ENCODE data around the gene MAPK1.

Gene MAPK1

DNA sequence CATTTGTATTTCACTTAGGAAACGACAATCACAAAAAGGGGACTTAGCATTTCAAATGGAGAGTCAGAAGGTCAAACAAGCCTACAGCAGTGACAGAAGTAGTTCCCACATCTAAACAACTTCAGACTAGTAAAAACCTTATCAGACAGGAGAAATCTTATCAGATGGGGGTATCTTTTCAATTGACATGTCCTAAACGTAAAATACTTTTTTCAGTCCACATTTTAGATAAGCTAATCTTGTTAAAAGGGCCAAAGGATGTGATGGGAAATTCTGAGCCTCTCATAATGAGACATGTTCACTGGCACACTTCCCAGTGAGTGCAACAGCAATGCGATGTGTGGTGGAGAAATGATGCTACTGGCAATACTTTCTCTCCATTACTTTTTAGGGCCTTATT, 2.4 kb downstream of the MAPK1 start:
- H3K36me3 ChIP-seq (ENCODE audit: insufficient read depth, insufficient read length, low read length): peaks cover 7% of the 10 kb centered on the region
- DNase-seq (ENCODE audit: low read depth, low spot score): no peak
- H3K4me1 ChIP-seq (ENCODE audit: insufficient read depth, insufficient read length): peaks cover 3% of the 10 kb centered on the region
- no peak overlapping the region for H3K9ac ChIP-seq (ENCODE audit: insufficient read length, low read depth)
- no peak for TF ChIP-seq YY1 (IDR thresholded peaks at IDR 0.05; ENCODE audit: insufficient read depth, insufficient read length)
- no peak for TF ChIP-seq ZNF274 (IDR thresholded peaks at IDR 0.05; ENCODE audit: low read depth, low read length)
- TF ChIP-seq SUZ12 (IDR thresholded peaks at IDR 0.05; ENCODE audit: extremely low read depth, insufficient read depth, insufficient read length): no peak
- no peaks in the 10 kb centered on the region for H3K27me3 ChIP-seq (ENCODE audit: insufficient read depth, insufficient read length)
- no peak overlapping the region for H3K4me3 ChIP-seq (ENCODE audit: insufficient read length, low read depth)
- H3K9me3 ChIP-seq (ENCODE audit: insufficient read depth, low read length): no peaks in the 10 kb centered on the region

DNA sequence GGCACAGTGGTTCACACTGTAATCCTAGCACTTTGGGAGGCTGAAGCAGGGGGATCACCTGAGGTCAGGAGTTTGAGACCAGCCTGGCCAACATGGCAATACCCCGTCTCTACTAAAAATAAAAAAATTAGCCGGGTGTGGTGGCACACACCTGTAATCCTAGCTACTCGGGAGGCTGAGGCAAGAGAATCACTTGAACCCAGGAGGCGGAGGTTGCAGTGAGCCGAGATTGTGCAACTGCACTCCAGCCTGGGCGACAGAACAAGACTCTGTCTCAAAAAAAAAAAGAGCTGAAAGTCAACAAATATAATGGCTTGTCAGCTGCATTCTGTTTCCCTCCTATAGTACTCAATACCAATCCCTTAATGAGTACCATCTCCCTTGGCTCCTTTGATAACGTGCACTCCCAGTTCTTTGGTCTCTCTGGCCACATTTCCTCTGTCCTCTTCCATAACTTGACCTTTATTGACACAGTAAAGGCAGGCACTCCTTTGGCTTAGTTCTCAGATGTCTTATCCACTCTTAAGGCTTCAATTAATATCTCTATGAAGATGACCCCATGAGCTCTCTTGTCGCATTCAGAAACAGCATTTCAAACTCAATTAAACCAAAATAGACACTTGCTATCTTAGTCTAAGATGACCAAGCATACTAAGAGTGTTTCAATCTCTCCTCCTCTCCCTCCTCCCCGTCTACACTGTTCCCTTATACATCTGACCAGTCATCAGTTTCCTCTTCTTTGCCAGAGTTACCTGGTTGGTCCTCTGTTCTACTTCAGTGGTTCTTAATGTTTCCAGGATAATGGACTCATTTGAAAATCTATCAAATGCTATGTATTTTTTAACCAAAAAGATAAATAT, 4.8 kb downstream of the MAPK1 start:
- H3K9ac ChIP-seq (ENCODE audit: insufficient read length, low read depth): no peak overlapping the region
- TF ChIP-seq YY1 (IDR thresholded peaks at IDR 0.05; ENCODE audit: insufficient read depth, insufficient read length): no peak
- no peak for TF ChIP-seq ZNF274 (IDR thresholded peaks at IDR 0.05; ENCODE audit: low read depth, low read length)
- TF ChIP-seq SUZ12 (IDR thresholded peaks at IDR 0.05; ENCODE audit: extremely low read depth, insufficient read depth, insufficient read length): no peak
- no peaks in the 10 kb centered on the region for H3K9me3 ChIP-seq (ENCODE audit: insufficient read depth, low read length)
- no peak overlapping the region for H3K4me3 ChIP-seq (ENCODE audit: insufficient read length, low read depth)
- DNase-seq (ENCODE audit: low read depth, low spot score): no peak
- H3K27me3 ChIP-seq (ENCODE audit: insufficient read depth, insufficient read length): no peaks in the 10 kb centered on the region
- H3K4me1 ChIP-seq (ENCODE audit: insufficient read depth, insufficient read length): peaks cover 3% of the 10 kb centered on the region
- peaks cover 14% of the 10 kb centered on the region for H3K36me3 ChIP-seq (ENCODE audit: insufficient read depth, insufficient read length, low read length)

DNA sequence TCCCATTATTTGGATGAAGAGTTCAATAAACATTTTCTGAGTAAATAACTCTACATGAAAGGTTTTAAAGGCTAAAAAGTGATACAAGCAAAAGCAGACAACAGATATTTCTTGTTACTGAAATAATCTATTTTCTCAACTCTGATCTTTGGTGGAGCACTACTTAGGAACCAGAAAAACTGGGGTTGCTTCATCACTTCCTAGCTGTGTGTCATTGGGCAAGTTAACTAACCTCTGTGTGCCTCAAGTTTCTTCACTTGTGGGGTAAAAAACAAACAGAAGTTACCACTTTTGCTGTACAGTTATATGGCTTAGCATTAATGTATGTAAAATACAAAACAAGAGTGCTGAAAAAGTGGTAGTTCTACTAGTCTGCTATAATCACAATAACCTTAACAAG, 5.6 kb downstream of the MAPK1 start:
- Histone ChIP-seq H3K9me3 (ENCODE audit: insufficient read depth, low read length) (no peaks in the 10 kb centered on the region), H3K9ac (ENCODE audit: insufficient read length, low read depth) (no peak overlapping the region), H3K27me3 (ENCODE audit: insufficient read depth, insufficient read length) (no peaks in the 10 kb centered on the region)

DNA sequence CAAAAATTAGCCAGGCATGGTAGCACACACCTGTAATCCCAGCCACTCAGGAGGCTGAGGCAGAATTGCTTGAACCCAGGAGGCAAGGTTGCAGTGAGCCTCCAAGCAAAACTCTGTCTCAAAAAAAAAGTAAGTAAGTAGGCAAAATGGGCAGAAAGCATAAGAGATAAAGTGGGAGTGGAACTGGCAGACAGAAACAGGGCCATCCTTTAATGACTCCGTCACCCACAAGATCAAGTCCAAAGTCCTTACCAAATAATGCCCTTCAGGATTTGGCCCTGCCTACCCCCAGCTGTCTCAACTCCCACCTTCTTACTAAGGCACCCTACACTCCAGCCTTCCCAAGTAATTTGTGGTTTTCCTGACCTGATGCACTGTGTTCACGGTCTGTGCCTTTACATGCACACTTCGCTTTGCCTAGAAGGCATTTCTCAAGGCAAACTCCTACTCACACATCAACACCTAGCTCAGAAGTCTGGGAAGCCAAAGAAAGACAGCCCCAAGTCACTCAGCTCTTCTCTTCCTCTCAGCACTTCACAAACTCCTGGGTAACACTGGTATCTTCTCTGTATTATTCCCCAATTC, 6.1 kb downstream of the MAPK1 start:
- Histone ChIP-seq H3K4me3 (ENCODE audit: insufficient read length, low read depth) (no peak overlapping the region), H3K27me3 (ENCODE audit: insufficient read depth, insufficient read length) (no peaks in the 10 kb centered on the region), H3K9ac (ENCODE audit: insufficient read length, low read depth) (no peak overlapping the region), H3K9me3 (ENCODE audit: insufficient read depth, low read length) (no peaks in the 10 kb centered on the region), H3K4me1 (ENCODE audit: insufficient read depth, insufficient read length) (peaks cover 3% of the 10 kb centered on the region), H3K36me3 (ENCODE audit: insufficient read depth, insufficient read length, low read length) (peaks cover 14% of the 10 kb centered on the region)
- no peak for DNase-seq (ENCODE audit: low read depth, low spot score)
- TF ChIP-seq YY1 (IDR thresholded peaks at IDR 0.05; ENCODE audit: insufficient read depth, insufficient read length): no peak
- TF ChIP-seq SUZ12 (IDR thresholded peaks at IDR 0.05; ENCODE audit: extremely low read depth, insufficient read depth, insufficient read length): no peak
- TF ChIP-seq ZNF274 (IDR thresholded peaks at IDR 0.05; ENCODE audit: low read depth, low read length): no peak

More for the DNA sequence above, 5.6 kb downstream of the MAPK1 start:
- H3K36me3 ChIP-seq (ENCODE audit: insufficient read depth, insufficient read length, low read length): peaks cover 14% of the 10 kb centered on the region
- TF ChIP-seq ZNF274 (IDR thresholded peaks at IDR 0.05; ENCODE audit: low read depth, low read length) (no peak), SUZ12 (IDR thresholded peaks at IDR 0.05; ENCODE audit: extremely low read depth, insufficient read depth, insufficient read length) (no peak), YY1 (IDR thresholded peaks at IDR 0.05; ENCODE audit: insufficient read depth, insufficient read length) (no peak)
- no peak for DNase-seq (ENCODE audit: low read depth, low spot score)
- peaks cover 3% of the 10 kb centered on the region for H3K4me1 ChIP-seq (ENCODE audit: insufficient read depth, insufficient read length)
- no peak overlapping the region for H3K4me3 ChIP-seq (ENCODE audit: insufficient read length, low read depth)

DNA sequence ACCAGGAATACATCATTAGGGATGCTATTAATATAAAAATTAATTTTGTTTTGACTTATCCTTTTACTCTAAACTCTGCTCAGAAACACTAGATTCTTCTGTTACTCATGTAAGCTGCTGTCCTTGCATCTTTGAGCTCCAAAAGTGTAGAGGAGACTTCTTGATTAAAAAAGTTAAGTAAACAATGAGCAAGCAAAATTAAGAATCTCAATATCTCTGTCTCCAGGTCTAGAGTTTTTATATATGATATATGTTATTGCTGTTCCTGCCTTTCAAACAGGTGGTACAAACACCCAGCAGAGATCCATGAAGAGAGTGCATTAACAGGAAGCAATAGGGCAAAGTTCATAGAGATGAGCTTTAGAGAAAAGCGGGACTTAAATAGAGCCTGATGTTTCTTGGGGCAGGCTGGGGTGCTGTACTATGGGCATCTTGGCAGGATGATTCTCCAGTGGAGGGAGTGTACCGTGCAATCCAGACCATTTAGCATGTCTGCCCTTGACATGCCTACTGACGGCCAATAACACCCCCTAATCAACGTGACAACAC, 6.9 kb downstream of the MAPK1 start:
- no peaks in the 10 kb centered on the region for H3K9me3 ChIP-seq (ENCODE audit: insufficient read depth, low read length)
- peaks cover 3% of the 10 kb centered on the region for H3K4me1 ChIP-seq (ENCODE audit: insufficient read depth, insufficient read length)
- H3K36me3 ChIP-seq (ENCODE audit: insufficient read depth, insufficient read length, low read length): peaks cover 14% of the 10 kb centered on the region
- no peak for DNase-seq (ENCODE audit: low read depth, low spot score)
- H3K9ac ChIP-seq (ENCODE audit: insufficient read length, low read depth): no peak overlapping the region
- TF ChIP-seq SUZ12 (IDR thresholded peaks at IDR 0.05; ENCODE audit: extremely low read depth, insufficient read depth, insufficient read length) (no peak), YY1 (IDR thresholded peaks at IDR 0.05; ENCODE audit: insufficient read depth, insufficient read length) (no peak), ZNF274 (IDR thresholded peaks at IDR 0.05; ENCODE audit: low read depth, low read length) (no peak)
- H3K4me3 ChIP-seq (ENCODE audit: insufficient read length, low read depth): no peak overlapping the region
- H3K27me3 ChIP-seq (ENCODE audit: insufficient read depth, insufficient read length): no peaks in the 10 kb centered on the region

DNA sequence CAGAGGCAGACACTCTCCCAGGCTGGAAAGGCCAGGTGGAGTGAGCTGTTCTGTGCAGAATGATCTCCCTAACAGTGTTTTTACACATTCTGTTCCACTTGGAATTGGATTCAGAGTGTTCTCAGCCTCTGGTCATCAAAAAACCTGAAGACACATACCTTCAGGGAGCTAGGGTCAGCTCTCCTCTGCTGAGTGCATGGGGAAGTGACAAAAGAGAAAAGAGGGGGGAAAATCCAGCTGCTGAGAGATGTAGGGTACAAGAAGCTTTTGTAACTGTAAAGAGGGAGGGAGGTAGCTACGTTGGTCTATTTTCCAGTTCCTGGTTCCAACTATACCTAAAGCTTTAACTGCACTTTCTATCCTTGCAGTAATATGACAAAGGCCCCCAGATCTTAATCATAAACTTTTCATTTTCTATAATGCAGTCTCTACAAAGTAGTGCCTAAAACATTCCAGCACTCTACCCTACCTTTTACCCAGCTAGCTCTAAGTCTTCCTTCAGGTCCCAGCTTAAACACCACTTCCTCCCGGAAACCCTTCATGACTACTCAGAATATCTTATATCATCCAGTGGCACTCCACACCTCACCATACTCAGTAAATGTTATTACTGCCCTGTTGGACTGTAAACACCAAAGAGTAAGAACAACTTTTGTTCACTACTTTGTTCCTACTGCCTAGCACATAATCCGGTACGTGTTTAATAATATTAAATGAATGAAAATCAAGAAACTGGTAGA, 9.2 kb downstream of the MAPK1 start:
- Histone ChIP-seq H3K9ac (ENCODE audit: insufficient read length, low read depth) (no peak overlapping the region), H3K9me3 (ENCODE audit: insufficient read depth, low read length) (no peaks in the 10 kb centered on the region), H3K27me3 (ENCODE audit: insufficient read depth, insufficient read length) (no peaks in the 10 kb centered on the region), H3K4me1 (ENCODE audit: insufficient read depth, insufficient read length) (peaks cover 3% of the 10 kb centered on the region), H3K4me3 (ENCODE audit: insufficient read length, low read depth) (no peak overlapping the region), H3K36me3 (ENCODE audit: insufficient read depth, insufficient read length, low read length) (peaks cover 14% of the 10 kb centered on the region)
- TF ChIP-seq ZNF274 (IDR thresholded peaks at IDR 0.05; ENCODE audit: low read depth, low read length) (no peak), SUZ12 (IDR thresholded peaks at IDR 0.05; ENCODE audit: extremely low read depth, insufficient read depth, insufficient read length) (no peak), YY1 (IDR thresholded peaks at IDR 0.05; ENCODE audit: insufficient read depth, insufficient read length) (no peak)
- no peak for DNase-seq (ENCODE audit: low read depth, low spot score)
